Effector memory CD4-positive, alpha-beta T cell (primary cell): ENCODE measurements around the gene SLC19A3.
"Not testable (repeated sequence)": the region's sequence is repeated elsewhere in the genome, so short reads cannot be mapped to it uniquely, and the experiment has no call there.

Experiments used
- DNase-seq, 3 donors: peaks; one replicate each; pipeline ENCODE4 v3.0.0-alpha.2; 2020
- H3K27ac ChIP-seq: 2 replicates; pipeline ENCODE4 v1.7.0; 2013; ENCODE audit warnings: mild to moderate bottlenecking, low read length, moderate library complexity; ENCODE audit not compliant: insufficient read depth, poor library complexity, severe bottlenecking
- H3K27me3 ChIP-seq: replicated peaks from 2 replicates; pipeline ENCODE4 v1.7.0; 2013; ENCODE audit warnings: mild to moderate bottlenecking, low read length; ENCODE audit not compliant: insufficient read depth, control insufficient read depth, poor library complexity, severe bottlenecking
- H3K36me3 ChIP-seq: 2 replicates; pipeline ENCODE4 v1.7.0; 2013; ENCODE audit warnings: mild to moderate bottlenecking, low read length, moderate library complexity; ENCODE audit not compliant: control insufficient read depth, insufficient read depth
- H3K4me1 ChIP-seq: 2 replicates; pipeline ENCODE4 v1.7.0; 2013; ENCODE audit warnings: low read length, mild to moderate bottlenecking; ENCODE audit not compliant: control insufficient read depth, insufficient read depth, poor library complexity, severe bottlenecking
- H3K4me3 ChIP-seq: 2 replicates; pipeline ENCODE4 v1.7.0; 2013; ENCODE audit warnings: low read length, low read depth, mild to moderate bottlenecking; ENCODE audit not compliant: insufficient read depth, poor library complexity, severe bottlenecking
- H3K9me3 ChIP-seq: 2 replicates; pipeline ENCODE4 v1.7.0; 2013; ENCODE audit warnings: mild to moderate bottlenecking, low read length, moderate library complexity; ENCODE audit not compliant: control insufficient read depth
- total RNA-seq, 3 donors: gene quantifications; one replicate each; lab custom pipeline; 2026; lab: John Stamatoyannopoulos, UW

SLC19A3 gene
- total RNA-seq = 0 reads per million in 3 donors

- Histone ChIP-seq H3K4me1 (peaks cover 4% of the 10 kb centered on the region), H3K4me3 (no peak within 1 kb of the TSS), H3K9me3 (no peaks in the 10 kb centered on the region), H3K27me3 (no peaks in the 10 kb centered on the region), H3K36me3 (no peaks in the 10 kb centered on the region), H3K27ac (no peak within 1 kb of the TSS)
- no peak for DNase-seq
These were observed at the start of gene SLC19A3 for GRCh38 chr2:227717687-227718567. Gene SLC19A3 (minus strand): TSS chr2:227718028. CDS start chr2:227702318, 15,710 bp downstream.

- no peak overlapping the region for H3K4me3 ChIP-seq
- no peaks in the 10 kb centered on the region for H3K9me3 ChIP-seq
- H3K27ac ChIP-seq = no peak overlapping the region
- H3K27me3 ChIP-seq = no peaks in the 10 kb centered on the region
- peak; percentile 14 to 34 (median 23) for DNase-seq
- H3K4me1 ChIP-seq = no peaks in the 10 kb centered on the region
- no peaks in the 10 kb centered on the region for H3K36me3 ChIP-seq
These were observed 48.6 kb upstream of the SLC19A3 start for GRCh38 chr2:227766373-227766883.

GRCh38 chr2:227765788-227766372 lies 48.1 kb upstream of the SLC19A3 start:
- H3K27ac ChIP-seq = no peak overlapping the region
- H3K4me3 ChIP-seq = no peak overlapping the region

GRCh38 chr2:227761740-227762476 lies 44.1 kb upstream of the SLC19A3 start:
- Histone ChIP-seq H3K27me3 (no peaks in the 10 kb centered on the region), H3K4me3 (no peak overlapping the region), H3K4me1 (no peaks in the 10 kb centered on the region), H3K27ac (no peak overlapping the region), H3K36me3 (no peaks in the 10 kb centered on the region), H3K9me3 (no peaks in the 10 kb centered on the region)
- no peak for DNase-seq

More at GRCh38 chr2:227765788-227766372, 48.1 kb upstream of the SLC19A3 start:
- H3K4me1 ChIP-seq = no peaks in the 10 kb centered on the region
- no peak for DNase-seq
- no peaks in the 10 kb centered on the region for H3K27me3 ChIP-seq
- no peaks in the 10 kb centered on the region for H3K36me3 ChIP-seq
- H3K9me3 ChIP-seq = no peaks in the 10 kb centered on the region

GRCh38 chr2:227759411-227760118 lies 41.7 kb upstream of the SLC19A3 start:
- no peaks in the 10 kb centered on the region for H3K9me3 ChIP-seq
- no peak overlapping the region for H3K4me3 ChIP-seq
- no peak overlapping the region for H3K27ac ChIP-seq
- DNase-seq = no peak
- no peaks in the 10 kb centered on the region for H3K4me1 ChIP-seq
- no peaks in the 10 kb centered on the region for H3K36me3 ChIP-seq
- no peaks in the 10 kb centered on the region for H3K27me3 ChIP-seq

GRCh38 chr2:227756261-227756660 lies 38.4 kb upstream of the SLC19A3 start:
- not testable (repeated sequence) for H3K36me3 ChIP-seq

GRCh38 chr2:227748079-227748478 lies 30.3 kb upstream of the SLC19A3 start:
- Histone ChIP-seq H3K27me3 (no peaks in the 10 kb centered on the region), H3K9me3 (no peaks in the 10 kb centered on the region), H3K4me1 (no peaks in the 10 kb centered on the region), H3K4me3 (no peak overlapping the region), H3K36me3 (no peaks in the 10 kb centered on the region), H3K27ac (no peak overlapping the region)
- no peak for DNase-seq

More at GRCh38 chr2:227756261-227756660, 38.4 kb upstream of the SLC19A3 start:
- DNase-seq, H3K4me3 ChIP-seq, H3K27ac ChIP-seq, H3K4me1 ChIP-seq, H3K27me3 ChIP-seq, H3K9me3 ChIP-seq: not testable (repeated sequence)

GRCh38 chr2:227745594-227745993 lies 27.8 kb upstream of the SLC19A3 start, which contains the start of gene SCYGR8:
Gene SCYGR8 (plus strand): TSS chr2:227745894. CDS start chr2:227745894, 0 bp downstream.
- no peaks in the 10 kb centered on the region for H3K4me1 ChIP-seq
- H3K4me3 ChIP-seq = no peak within 1 kb of the TSS
- H3K27me3 ChIP-seq = no peaks in the 10 kb centered on the region
- no peak within 1 kb of the TSS for H3K27ac ChIP-seq
- no peak for DNase-seq
- no peaks in the 10 kb centered on the region for H3K36me3 ChIP-seq
- H3K9me3 ChIP-seq = no peaks in the 10 kb centered on the region

- not testable (repeated sequence) for H3K4me3 ChIP-seq, H3K27ac ChIP-seq, H3K27me3 ChIP-seq, H3K36me3 ChIP-seq, H3K4me1 ChIP-seq, H3K9me3 ChIP-seq
- DNase-seq = peak in 1 of 3 donors; percentile 14
These were observed 22.9 kb upstream of the SLC19A3 start for GRCh38 chr2:227740705-227741104.
